AG08396 (cell line): ENCODE data around the gene OR4B1.

Source experiments
- DNase-seq: peaks from one replicate; pipeline ENCODE4 v3.0.0; 2012; ENCODE audit warnings: low spot score, mixed read lengths

Gene OR4B1

DNA sequence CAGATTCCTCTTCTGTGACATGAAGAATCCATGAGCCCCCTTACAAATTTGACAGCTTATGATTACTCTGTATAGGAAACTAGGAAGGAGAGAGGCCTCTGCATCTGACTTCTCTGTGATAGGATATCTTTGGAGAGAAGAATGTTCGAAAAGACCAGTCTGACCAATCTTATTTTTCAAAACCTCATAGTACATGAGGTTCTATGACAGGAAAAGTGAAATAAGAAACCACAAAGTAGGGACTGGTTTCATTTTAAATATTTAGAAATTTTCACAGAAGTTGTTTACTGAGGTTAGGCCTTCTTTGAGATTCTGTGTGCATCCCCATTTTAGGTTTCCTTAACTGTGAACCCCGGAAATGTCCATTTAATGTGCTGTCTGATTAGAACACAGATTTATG lies 45.0 kb downstream of the OR4B1 start:
- DNase-seq: no peak

DNA sequence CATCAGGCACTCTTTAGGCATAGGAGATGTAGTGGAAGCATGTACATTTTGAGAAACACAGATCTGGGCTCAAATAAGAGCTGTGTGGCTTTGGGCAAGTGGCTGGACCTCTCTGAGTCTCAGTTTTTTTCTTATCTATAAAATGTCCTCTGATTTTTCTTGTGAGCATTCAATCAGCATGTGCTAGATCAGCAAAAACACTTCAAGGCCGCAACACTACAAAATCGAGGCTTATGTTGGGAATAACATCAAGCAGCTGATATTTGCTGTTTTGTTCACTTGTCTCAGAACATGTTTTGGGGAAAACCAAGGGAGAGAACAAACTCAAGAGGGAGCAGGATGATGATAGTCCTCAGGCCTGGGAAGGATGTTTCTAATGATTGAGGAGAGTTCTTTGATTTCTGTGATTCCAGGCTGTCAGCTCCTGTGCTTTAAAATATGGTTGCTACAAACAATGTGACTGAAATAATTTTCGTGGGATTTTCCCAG lies 46.9 kb downstream of the OR4B1 start, which contains the start of gene OR4X1:
TSS of gene OR4X1 (plus strand) at position 439 of the 489 bp plus-strand sequence. CDS start at position 439, 0 bp downstream.
- no peak for DNase-seq
